Stimulated activated CD4-positive, alpha-beta T cell treated with anti-CD3 and anti-CD28 coated beads, Interleukin-15, amount 100 ng/mL, for 48 hours (primary cell): Measurements from ENCODE around the gene NUCB2.
A peak's percentile ranks its signal among the peaks of the same experiment; 100 is the strongest.

Experiments
- DNase-seq, 2 donors: peaks; one replicate each; pipeline ENCODE4 v3.0.0-alpha.2; 2020; ENCODE audit warnings: low read depth in 2 of 2

Gene NUCB2

DNA sequence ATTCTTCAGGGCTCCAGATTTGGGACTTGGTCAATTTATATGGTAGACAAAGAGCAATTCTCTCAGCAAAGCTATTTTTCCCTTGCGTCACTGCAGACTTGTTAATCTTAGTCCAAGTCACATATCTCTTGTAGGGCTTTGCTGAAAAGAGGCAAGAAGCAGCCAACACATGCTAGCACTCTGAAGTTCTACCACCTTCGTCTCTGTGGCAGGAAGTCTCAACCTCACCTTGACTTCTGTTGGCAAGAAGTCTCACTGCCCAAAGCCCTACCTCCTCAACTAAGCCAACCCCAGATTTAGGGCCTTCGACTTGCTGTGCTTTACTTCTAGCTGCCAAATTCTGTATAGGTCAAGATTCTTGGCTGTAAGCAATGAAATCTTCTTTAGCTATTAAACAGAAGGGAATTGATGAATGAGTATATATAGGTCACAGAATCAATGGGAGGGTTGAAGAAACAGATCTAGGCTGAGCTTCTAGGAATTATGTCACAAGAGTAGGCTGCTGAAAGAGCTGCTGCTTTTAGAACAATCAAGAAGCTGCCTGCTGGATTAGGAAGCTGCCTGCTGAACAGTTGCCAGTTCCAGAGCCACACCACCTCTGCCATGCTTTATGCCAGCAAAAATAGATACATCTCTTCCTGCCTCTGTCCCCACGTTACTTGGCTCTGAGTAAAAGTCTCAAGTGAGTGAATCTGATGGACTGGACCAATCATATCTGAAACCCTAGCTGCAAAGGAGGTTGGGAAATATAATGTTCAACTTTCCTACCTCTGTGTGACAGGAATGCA lies 57.5 kb downstream of the NUCB2 start:
- no peak for DNase-seq

DNA sequence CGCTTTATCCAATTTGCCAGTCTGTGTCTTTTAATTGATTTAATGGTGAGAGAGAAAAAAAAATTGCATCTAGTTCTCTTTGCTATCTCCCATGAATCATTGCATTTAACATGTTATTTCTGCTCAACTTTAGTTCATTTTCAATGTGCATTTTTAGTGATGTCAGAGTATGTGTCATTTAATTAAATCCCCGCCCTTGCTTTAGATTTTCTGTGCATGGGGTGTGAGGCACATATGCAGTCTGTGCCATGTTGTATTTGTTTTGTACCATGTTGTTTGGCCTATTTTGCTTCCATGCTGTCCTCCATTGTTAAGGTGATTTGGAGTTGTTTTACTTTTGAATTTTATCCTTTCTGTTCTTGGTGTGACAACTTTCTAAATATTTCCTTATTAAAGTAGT lies 66.7 kb downstream of the NUCB2 start:
- DNase-seq: no peak

DNA sequence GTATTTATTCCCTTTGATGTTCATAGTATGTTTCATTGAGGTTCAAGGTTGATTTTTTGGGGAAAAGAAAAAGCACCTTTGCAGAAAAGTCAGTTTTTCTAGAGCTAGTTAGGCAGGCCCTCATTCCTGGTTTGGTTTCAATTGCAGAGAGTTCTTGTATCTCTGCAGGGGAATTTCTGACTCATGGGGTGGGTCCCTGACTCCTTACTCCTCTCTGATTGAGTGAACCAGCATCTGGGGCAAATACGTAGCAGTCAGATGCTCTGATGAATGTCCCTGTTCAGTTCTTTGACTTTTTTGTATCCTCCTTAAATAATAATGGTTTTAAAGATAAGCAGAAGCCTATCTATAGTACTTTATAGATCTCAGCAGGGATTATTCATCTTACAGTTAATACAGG lies 67.4 kb downstream of the NUCB2 start:
- peak; percentile 44 to 45 for DNase-seq

DNA sequence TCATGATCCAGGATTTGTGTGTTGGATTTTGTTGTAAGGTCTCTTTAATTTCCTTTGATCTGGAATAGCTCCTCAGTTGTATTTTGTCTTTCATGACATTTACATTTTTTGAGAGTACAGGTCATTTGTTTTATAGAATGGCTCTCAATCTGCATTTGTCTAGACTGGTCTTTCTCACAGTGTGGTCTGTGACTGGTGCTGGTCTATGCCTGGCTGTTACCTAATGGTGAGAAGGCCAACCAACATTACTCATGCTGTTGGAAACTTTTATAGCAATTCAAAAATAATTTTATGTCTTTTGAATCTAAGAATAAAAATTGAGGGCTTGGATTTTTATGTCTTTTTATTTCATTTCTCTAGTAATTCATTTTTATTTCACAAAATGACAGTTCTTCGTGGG lies 71.1 kb downstream of the NUCB2 start:
- no peak for DNase-seq

DNA sequence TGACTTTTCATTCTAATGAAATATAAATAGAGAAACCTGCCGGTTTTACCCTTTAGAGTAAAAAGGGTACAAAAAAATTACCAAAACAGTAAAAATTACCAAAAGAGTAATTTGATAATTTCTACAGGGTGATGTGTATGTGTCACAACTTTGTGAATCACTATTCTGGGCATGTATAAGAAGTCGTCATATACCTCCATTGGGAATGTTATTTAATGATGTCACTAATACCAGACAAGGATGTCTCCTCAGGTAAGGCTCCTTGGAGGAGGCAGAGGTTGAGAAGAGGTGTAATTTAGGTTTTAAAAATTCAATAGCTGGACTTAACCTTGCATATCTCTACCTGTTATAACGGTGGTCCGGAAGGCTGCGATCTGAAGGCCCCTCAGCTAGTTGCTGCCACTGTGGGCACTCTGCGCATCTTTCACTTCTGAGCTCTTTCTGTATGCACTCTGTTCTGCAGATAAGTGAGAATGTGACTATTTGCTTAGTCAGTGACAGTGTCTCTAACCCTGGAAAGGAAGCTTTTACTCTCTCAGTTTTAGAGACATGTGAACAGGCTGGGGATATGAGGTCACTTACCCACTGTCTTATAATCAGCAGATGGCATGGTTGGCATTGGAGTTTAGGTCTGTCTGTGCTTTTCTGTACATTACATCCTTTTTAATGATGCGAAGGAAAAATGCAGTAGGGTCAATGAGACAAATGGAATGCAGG lies 74.1 kb downstream of the NUCB2 start:
- no peak for DNase-seq

DNA sequence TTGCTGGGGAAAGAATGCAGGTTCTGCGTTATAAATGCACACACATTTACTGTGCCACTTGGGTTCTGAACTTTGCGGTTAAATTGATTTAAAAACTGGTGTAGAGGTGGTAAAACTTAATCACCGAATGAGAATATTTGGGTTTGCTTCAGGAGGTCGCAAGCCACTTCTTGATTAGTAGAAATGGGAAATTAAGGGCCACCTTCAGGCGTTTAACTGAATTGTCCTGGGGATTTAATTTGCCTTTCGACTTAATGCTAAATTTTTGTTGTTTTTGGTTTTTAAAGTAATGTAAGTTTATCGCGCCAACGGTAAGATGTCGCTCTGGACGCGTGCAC lies 74.6 kb downstream of the NUCB2 start:
- DNase-seq: no peak

DNA sequence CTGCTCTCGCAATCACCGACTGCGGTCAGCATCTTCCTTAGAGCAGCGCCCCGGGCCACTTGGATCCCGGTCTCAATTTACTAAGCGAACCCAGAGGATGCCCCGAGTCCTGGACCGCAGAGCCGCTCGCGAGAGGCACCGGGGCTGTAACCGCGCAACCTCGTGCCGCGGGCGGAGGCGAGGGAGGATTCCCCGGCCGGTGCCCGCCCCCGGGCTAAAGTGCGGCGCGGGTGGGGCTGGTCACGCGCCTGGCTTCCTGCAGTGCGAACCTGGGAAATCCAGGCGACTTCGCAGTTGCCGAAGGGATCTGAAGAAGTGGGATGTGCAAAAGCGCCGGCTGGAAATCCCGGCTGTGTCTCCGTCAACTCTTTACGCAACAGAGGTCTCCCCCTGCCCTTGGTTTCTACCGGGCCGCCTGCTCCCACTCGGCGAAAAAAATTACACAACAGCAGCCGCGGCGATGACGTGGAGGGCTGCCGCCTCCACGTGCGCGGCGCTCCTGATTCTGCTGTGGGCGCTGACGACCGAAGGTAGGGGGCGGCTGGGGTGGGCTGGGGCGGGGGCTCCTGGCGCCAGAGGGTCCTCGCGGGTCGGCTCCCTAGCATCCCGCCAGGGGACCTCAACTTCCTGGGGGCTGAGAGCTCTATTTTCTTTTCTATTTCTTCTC lies 75.1 kb downstream of the NUCB2 start, which contains the start of gene NCR3LG1:
TSS of gene NCR3LG1 (plus strand) at position 291 of the 667 bp plus-strand sequence. CDS start at position 461, 170 bp downstream.
- DNase-seq: peak; percentile 27 to 30

DNA sequence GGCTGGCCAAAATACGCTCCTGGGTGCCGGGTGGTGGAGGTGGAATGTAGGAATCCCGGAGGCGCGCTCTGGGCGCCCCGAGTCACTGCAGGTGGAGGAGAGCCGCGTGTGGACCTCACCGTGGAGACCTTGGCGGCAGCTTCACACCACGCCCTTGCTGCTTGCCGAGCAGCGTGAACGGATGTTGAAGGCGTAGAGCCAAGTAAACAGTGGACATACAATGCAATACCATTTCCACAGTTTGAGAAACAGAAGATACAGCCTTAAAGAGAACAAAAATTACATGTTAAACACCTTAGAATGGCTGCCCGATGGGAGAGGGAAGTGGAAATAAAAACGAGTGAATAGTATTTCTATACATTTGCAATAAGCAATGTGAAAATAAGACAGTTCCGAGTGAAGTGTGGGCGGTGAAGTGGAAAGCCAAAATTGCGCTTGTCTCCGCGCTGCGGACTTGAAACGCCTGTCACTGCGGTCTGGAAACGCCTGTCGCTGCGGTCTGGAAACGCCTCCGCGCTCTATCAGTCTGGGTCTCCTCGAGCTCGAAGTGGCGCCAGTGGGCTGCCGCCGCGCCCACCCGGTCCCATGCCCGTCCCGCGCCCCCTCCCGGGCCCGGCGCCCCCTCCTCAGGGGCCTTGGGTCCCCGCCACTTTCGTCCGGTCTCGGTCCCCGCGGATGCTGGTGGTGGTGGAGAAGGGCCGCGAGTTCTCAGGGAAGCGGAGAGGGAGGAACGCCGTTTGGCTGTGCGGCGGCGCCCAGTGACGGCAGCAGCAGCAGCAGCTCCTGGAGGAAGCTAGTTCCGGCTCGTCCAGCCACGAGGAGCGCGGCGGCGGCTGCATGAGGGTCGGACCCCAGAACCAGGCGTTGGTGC lies 76.6 kb downstream of the NUCB2 start:
- DNase-seq: peak; percentile 30 to 49

DNA sequence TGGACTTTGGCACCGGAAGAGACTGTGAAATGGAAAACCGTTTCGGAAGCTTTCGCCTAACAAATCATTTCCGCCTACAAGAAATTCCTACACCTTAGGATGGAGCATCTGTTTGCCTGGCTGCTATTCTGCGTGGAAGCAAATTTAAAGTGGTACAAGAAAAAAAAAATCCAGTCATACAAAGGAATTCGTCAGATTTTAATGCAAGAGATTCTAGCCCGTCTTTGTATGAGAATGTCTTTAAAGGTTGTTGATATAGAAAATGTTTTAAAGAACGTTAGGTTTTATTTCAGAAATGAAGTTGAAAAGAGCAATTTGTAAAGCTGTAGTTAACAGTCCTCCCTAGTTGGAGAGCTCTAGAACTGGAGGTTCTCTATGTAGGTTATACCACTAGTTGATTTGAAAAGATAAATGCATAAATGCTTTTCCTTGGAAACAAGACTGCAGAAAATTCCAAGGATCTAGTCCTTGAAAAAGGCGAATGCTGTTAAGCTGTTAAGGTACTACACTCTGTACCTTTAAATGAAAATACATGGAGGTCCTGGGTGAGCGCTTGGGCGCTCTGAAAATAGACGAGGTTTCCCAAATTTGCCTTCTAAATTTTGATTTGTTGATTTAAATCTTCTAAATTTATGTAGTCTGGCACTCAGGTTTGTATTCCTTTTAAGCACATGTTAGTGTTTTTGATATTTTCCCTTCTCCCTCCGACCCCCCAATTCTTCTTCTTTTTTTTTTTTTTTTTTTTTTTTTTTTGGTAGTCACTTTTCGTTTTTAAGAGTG lies 77.5 kb downstream of the NUCB2 start:
- no peak for DNase-seq

DNA sequence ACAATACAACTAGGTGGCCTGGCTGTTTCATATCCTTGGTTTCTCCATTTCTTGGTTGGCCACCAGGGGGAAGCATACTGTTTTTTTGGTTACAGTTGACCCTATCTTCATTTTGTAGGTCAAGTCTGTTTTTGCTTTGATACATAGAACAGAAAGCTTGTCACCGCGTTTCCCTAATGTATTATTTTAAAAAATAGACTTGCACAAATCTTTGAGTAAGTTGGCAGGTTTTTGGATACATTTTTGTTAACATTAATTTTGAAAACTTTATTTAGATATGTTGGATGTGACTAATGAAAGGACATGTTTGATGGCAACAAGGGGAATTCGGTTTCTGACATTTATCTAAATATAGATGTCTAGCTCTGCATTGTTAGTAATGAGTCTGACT lies 78.1 kb downstream of the NUCB2 start:
- peak; percentile 38 to 69 for DNase-seq

DNA sequence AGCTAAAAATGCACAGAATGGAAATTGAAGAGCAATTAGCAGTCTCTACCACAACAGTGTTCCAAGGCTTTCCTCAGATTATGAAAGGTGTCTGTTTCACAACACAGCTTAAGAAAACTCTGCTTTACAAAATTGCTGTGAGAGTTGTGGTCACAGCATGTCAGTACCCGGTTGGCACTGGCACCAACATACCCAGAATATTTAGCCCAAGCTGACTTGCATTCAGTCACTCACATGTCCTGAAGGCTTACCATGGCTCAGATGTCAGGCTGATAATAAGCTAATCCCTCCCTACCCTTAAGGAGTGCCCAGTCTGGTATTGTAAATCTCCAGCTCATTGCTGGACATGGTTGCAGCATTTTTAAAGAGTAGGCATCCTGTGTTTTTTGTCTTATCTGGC lies 90.0 kb downstream of the NUCB2 start:
- no peak for DNase-seq

DNA sequence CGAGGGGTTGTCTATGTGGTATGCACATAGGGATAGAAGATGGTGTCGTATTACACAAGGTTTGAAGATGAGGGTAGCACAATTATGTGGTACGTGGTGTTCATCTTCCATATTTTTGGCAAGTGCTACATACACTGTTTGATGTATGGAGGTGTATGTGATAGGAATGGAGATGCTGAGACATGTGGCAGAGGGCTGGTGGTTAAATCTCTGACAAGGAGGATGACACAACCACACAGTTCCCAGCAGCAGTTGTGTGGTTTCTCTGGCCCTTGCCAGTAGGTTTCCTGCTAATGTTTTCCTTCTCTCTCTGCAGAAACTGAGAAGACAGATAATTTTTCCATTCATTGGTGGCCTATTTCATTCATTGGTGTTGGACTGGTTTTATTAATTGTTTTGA lies 92.0 kb downstream of the NUCB2 start:
- no peak for DNase-seq

DNA sequence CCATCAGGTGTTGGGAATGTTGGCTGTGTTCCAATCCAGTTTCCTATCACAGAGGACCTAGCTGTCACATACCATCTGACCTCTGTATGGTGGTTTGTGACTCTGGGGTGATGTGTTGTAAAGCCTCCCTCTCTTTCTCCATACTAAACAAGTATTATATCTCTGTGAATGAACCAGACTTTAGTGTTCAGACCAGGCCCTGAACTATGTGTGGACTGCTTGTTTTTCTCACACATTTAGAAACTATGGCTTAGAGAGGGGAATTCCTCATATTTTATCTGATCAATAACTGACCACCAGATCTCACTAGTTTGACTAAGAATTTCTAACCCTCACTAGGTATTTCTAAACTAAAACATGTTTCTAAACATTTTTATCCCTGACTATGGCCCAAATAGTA lies 92.6 kb downstream of the NUCB2 start:
- no peak for DNase-seq

DNA sequence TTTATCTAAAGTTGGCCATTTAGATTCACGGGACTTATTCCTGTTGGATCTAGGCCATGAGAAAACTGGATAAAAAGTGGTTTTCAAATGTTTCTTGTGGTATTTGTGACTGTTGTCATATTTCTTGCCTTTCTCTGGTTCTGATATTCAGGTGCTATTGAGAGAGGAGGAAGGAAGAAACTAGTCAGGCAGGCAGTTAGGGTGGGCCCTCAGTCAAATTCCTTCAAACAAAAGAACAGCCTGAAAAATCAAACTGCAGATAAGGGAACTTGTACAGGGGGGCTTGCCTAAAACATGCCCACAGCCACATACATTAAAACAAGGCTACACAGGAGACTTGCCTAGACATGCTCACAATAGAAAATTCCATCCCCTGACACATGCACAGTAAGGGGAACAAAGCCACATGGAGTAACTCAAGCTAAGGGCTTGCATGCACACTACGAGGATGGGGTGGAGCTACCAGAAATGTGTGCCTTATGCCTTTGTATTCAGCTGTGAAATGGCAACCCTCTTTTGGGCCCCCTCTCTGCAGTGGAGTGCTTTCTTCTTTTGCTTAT lies 93.2 kb downstream of the NUCB2 start:
- no peak for DNase-seq

DNA sequence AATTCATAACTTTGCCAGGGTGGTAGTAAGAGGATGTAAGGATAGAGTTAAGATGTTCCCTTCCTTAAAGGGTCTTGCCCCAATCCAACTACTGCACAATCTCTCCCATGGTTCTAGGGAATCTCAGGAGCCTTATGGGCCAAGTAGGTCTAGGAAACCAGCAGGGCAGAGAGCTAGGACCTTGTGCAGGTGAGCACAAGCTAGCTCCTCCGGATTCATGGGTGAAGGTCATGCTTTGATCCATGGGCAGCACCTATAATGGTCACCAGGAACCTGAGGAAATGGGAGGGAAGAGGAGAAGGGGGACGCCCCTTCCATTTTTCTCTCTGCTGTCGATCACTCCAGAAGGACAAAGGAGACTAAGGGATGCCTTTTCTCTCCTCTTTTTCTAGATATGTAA lies 95.1 kb downstream of the NUCB2 start:
- no peak for DNase-seq

DNA sequence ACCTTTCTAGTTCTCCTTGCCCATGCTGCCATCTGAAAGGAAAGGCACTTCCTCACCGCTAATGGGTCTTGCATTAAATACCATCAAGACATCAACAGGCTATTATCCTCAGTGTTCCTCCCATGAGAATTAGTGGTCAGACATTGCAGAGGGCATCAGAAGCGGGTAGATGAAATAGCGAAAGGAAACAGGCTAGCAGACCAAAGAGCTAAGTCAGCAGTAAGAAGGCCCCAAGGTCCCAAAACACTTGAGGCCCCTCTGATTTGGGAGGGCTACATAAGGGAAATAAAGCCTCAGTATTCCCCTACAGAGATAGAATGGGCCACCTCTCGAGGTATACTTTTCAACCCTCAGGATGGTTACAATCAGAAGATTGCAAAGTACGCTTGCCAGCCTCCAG lies 99.0 kb downstream of the NUCB2 start:
- no peak for DNase-seq

DNA sequence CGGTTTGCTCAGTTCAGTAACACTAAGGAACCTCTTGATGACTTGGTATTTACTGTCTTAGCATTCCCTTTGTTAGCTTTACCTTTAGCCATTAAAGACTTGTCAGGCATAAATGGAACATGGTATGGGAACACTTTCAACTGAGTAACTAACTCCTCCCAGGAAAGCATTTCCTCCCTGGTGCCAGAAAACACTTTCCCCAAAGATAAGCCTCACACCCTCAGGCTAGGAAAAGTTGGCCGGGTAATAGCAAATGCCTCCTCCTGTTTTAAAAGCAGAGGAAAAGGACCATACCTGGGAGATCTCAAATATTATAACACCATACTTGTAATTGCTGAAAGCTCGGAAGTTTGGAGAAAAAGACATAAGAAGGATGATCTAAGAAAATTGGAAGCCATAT lies 100.0 kb downstream of the NUCB2 start:
- DNase-seq: no peak

DNA sequence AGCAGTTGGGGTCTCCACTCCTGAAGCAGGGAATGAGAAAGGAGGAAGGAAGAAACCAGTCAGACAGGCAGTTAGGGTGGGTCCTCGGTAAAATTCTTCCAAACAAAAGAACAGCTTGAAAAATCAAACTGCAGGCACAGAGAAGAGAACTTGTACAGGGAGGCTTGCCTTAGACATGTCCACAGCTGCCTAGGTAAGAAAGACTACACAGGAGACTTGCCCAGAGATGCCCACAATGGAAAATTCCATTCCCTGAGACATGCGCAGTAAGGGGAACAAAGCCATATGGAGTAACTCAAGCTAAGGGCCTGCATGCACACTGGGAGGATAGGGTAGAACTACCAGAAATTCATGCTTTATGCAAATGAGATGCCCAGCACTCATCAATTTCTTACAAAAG lies 102.1 kb downstream of the NUCB2 start:
- DNase-seq: no peak

DNA sequence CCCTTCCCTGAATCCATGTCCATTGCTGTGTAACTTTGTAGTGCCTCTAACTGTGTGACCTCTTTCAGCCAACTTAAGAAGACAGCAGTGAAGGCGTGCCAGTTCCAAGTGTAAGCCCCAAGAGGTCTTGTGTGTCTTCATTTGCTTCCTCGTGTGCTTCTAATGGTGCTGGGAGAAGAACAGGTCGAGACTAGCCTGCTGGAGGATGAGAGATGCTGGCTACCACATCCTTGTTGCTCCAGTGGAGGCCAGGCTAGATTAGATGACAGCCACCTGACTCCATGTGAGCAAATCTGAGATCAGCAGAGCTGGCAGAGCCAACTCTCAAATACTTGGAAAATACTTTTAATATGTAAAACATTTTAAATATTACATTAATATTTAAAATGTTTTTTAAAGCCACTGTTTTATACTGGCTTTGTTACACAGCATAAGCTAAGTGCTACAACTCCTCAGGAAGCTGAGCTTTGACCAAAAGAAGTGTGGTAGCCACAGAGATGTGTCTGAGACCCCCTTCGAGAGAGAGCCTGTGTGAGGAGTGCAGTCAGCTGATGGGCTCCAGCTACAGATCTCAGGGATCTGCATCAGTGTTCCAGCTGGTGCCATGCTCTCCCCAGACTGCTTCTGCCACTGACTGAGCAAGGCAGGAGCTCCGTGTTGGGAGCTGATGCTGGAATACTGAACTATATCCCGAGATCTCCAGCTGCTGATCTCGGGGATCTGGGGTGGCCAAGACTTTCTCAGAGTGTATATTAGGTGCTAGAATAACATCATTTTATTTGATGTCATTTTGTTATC lies 103.0 kb downstream of the NUCB2 start:
- DNase-seq: no peak

DNA sequence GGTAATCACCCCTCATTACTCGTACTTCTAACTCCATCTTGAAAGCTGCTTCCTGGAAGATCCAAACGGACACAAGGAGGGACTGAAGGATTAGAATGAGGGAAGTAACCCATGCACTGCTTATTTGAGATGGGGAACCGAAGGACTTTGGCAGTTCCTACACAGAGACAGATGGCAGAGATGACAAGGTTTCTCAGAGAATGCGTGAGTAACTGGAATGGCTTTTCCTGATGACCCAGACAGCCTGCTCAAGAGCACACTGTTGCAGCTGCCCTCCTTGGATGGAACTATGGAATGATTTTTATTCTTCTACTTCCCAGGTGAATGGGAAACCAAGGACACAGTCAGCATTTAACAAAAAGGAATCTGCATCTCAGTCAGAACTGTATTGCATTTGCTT lies 104.6 kb downstream of the NUCB2 start:
- no peak for DNase-seq
